Glutamatergic neuron (in vitro differentiated cells): ENCODE results near the gene DLG2. TPM values are rescaled to one million over a fixed set of nuclear protein-coding genes. Genes with fewer than 3 reads are reported as not detected.

ENCODE experiments used
- DNase-seq: peaks from one replicate; pipeline ENCODE4 v3.0.0; 2022
- H3K27ac Mint-ChIP-seq: one replicate; pipeline ENCODE4 v1.8.0; 2020; ENCODE audit warnings: mild to moderate bottlenecking, mixed read lengths, inconsistent platforms; ENCODE audit not compliant: unreplicated experiment
- H3K27me3 Mint-ChIP-seq: one replicate; pipeline ENCODE4 v1.8.0; 2020; ENCODE audit warnings: mild to moderate bottlenecking, moderate library complexity, mixed read lengths, inconsistent platforms; ENCODE audit not compliant: unreplicated experiment
- H3K36me3 Mint-ChIP-seq: one replicate; pipeline ENCODE4 v1.8.0; 2020; ENCODE audit warnings: mild to moderate bottlenecking, mixed read lengths, inconsistent platforms; ENCODE audit not compliant: unreplicated experiment
- H3K4me1 Mint-ChIP-seq: one replicate; pipeline ENCODE4 v1.8.0; 2020; ENCODE audit warnings: mild to moderate bottlenecking, low read depth, mixed read lengths, inconsistent platforms; ENCODE audit not compliant: unreplicated experiment
- H3K4me3 Mint-ChIP-seq: one replicate; pipeline ENCODE4 v1.8.0; 2020; ENCODE audit warnings: mild to moderate bottlenecking, mixed read lengths, inconsistent platforms; ENCODE audit not compliant: unreplicated experiment
- H3K9me3 Mint-ChIP-seq: one replicate; pipeline ENCODE4 v1.8.0; 2020; ENCODE audit warnings: mild to moderate bottlenecking, moderate library complexity, mixed read lengths, inconsistent platforms; ENCODE audit not compliant: unreplicated experiment
- CTCF ChIP-seq: fragments of 200-600 bp; sonication (generic); IDR thresholded peaks from one replicate; pipeline ENCODE4 v1.5.0; 2021; ENCODE audit not compliant: partially characterized antibody, unreplicated experiment
- total RNA-seq: library from RNA; stranded (reverse); fragmentation: NEBNext Ultra II Directional; extraction: Animal tissue kit (Norgen Biotek cat#: 25700); gene quantifications from one replicate; pipeline ENCODE4 v1.2.1, GENCODE V29; 2021; ENCODE audit not compliant: unreplicated experiment

Gene DLG2
- total RNA-seq, 1 donor from 2014 or later: 2.9 TPM

- no peak for TF ChIP-seq CTCF
- Mint-ChIP-seq H3K4me3 (no peak overlapping the region), H3K27ac (no peak overlapping the region), H3K4me1 (no peaks in the 10 kb centered on the region), H3K36me3 (no peaks in the 10 kb centered on the region), H3K9me3 (peaks cover 3% of the 10 kb centered on the region), H3K27me3 (no peaks in the 10 kb centered on the region)
- no peak for DNase-seq
Observed at GRCh38 chr11:85170184-85170583, 457.0 kb downstream of the DLG2 start.

- H3K27me3 Mint-ChIP-seq: no peaks in the 10 kb centered on the region
- TF ChIP-seq CTCF: no peak
- DNase-seq: no peak
- no peak overlapping the region for H3K4me3 Mint-ChIP-seq
- H3K4me1 Mint-ChIP-seq: no peaks in the 10 kb centered on the region
- H3K36me3 Mint-ChIP-seq: no peaks in the 10 kb centered on the region
- H3K9me3 Mint-ChIP-seq: peaks cover 5% of the 10 kb centered on the region
- H3K27ac Mint-ChIP-seq: no peak overlapping the region
Observed at GRCh38 chr11:85167471-85167870, 459.7 kb downstream of the DLG2 start.

GRCh38 chr11:85167038-85167437, 460.1 kb downstream of the DLG2 start:
- Mint-ChIP-seq H3K9me3 (peaks cover 5% of the 10 kb centered on the region), H3K27me3 (no peaks in the 10 kb centered on the region), H3K27ac (no peak overlapping the region), H3K4me1 (no peaks in the 10 kb centered on the region), H3K36me3 (no peaks in the 10 kb centered on the region), H3K4me3 (no peak overlapping the region)
- DNase-seq: no peak
- no peak for TF ChIP-seq CTCF

DNA sequence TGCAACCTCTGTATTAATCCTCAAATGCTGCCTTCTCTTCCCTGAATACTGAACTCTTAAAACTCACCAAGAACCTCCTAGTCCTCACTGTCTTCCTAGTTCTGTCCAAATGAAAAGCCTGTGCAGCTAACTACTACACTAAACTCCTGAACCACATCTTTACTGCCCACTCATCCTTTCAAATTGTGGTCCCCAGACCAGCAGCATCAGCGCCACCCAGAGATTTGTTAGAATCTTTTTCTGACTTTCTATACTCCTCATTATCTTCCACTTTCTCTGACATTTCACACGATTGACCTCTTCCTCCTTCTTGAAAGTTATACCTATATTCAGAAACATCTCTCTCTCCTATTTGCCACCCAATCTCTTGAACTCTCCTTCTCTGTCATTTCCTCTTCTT, 461.3 kb downstream of the DLG2 start:
- no peak overlapping the region for H3K4me3 Mint-ChIP-seq
- DNase-seq: no peak
- no peaks in the 10 kb centered on the region for H3K4me1 Mint-ChIP-seq
- H3K27me3 Mint-ChIP-seq: no peaks in the 10 kb centered on the region
- no peak for TF ChIP-seq CTCF
- no peak overlapping the region for H3K27ac Mint-ChIP-seq
- peaks cover 5% of the 10 kb centered on the region for H3K9me3 Mint-ChIP-seq
- no peaks in the 10 kb centered on the region for H3K36me3 Mint-ChIP-seq

DNA sequence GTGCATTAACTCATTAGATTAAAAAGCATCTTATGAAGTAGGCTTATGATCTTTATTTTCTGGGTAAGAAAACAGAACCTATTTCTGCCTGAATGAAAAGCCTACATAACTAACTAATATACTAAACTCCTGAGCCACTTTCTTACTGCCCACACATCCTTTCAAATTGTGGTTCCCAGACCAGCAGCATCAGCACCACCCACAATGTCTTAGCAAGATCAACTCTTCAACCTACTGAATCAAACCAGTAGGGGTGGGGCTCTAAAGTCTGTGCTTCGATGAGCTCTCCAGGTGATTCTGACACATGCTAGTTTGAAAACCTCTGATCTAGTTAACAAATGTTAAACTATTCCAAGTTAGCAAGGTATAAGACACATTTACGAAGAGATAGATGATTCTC, 462.4 kb downstream of the DLG2 start:
- H3K9me3 Mint-ChIP-seq: peaks cover 2% of the 10 kb centered on the region
- no peak for TF ChIP-seq CTCF
- no peak overlapping the region for H3K4me3 Mint-ChIP-seq
- H3K36me3 Mint-ChIP-seq: no peaks in the 10 kb centered on the region
- no peaks in the 10 kb centered on the region for H3K4me1 Mint-ChIP-seq
- H3K27ac Mint-ChIP-seq: no peak overlapping the region
- DNase-seq: no peak
- no peaks in the 10 kb centered on the region for H3K27me3 Mint-ChIP-seq
